ENCODE results near the gene ADAMTS2. TPM values are rescaled to one million over a fixed set of nuclear protein-coding genes. Genes with fewer than 3 reads are reported as not detected.

ADAMTS2 gene
- total RNA-seq, 1 experiment from 2014 or later: 3.9 TPM

DNA sequence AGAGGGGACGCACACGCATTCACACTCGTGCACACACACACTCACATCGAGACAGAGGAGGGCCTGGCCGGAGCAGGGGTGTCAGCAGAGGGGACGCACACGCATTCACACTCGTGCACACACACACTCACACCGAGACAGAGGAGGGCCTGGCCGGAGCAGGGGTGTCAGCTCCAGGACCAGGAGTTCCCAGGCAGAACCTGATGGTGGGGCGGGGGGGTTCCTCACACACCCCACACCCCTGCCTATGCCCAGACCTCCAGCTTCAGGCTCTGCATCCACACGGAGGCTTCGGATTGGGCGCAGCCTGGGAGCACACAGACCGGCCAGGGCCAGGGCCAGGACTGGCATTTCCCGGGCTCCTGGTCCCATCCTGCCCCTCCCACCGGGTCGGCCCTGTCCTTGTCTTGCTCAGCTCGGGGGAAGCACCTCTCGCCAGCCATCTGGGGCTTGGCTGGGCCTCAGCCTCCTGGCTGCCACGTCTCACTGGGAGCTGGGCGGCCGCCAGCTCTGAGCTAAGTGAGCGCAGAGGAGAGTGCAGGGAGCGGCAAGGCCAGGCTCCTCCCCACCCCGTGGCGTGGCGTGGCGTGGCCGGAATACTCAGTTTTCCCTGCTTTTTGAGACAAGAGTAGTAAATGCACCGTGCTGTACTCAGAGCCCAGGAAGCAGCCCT, 31.3 kb downstream of the ADAMTS2 start:
- Histone ChIP-seq H3K27ac (ENCODE audit: low read depth, low read length) (no peak overlapping the region), H3K4me2 (ENCODE audit: low read length) (no peak overlapping the region), H3K9me3 (ENCODE audit: control insufficient read depth in 1 of 2, insufficient read depth in 1 of 2, low read depth in 1 of 2, low read length in 2 of 2) (no peaks in the 10 kb centered on the region), H3K9me2 (ENCODE audit: insufficient read depth) (no peaks in the 10 kb centered on the region), H3K79me2 (ENCODE audit: insufficient read depth, low read length) (no peaks in the 10 kb centered on the region), H3K9ac (ENCODE audit: low read length) (no peak overlapping the region), H4K20me1 (ENCODE audit: insufficient read depth) (no peaks in the 10 kb centered on the region), H3K36me3 (ENCODE audit: control insufficient read depth in 1 of 2, insufficient read depth in 2 of 2, low read length in 2 of 2) (no peaks in the 10 kb centered on the region), H3K4me3 (replicated peaks in 1 of 2; ENCODE audit: low read depth in 1 of 2, low read length in 2 of 2) (no peak overlapping the region), H3K27me3 (ENCODE audit: insufficient read depth, low read length) (no peaks in the 10 kb centered on the region), H3K4me1 (ENCODE audit: control insufficient read depth in 1 of 2, insufficient read depth in 2 of 2, low read length in 2 of 2) (no peaks in the 10 kb centered on the region), H2AFZ (ENCODE audit: low read depth, low read length, poor library complexity, severe bottlenecking) (no peak overlapping the region)
- CTCF ChIA-PET: no interaction called here
- ATAC-seq: no peak
- no TSS peak for BruUV-seq (replicated peaks)
- POLR2A ChIA-PET: no interaction called here
- intact Hi-C loops (cut with micrococcal nuclease): no loop called here
- RAD21 ChIA-PET (ENCODE audit: low non-redundant PET in 1 of 2, low total read pairs in 2 of 2, uncharacterized antibody in 2 of 2, unreplicated experiment in 2 of 2): no interaction called here
- DNase-seq (ENCODE audit: low read depth, low spot score): no peak
- TF ChIP-seq, protein P1, sequence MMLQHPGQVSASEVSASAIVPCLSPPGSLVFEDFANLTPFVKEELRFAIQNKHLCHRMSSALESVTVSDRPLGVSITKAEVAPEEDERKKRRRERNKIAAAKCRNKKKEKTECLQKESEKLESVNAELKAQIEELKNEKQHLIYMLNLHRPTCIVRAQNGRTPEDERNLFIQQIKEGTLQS (IDR thresholded peaks at IDR 0.05): no peak

DNA sequence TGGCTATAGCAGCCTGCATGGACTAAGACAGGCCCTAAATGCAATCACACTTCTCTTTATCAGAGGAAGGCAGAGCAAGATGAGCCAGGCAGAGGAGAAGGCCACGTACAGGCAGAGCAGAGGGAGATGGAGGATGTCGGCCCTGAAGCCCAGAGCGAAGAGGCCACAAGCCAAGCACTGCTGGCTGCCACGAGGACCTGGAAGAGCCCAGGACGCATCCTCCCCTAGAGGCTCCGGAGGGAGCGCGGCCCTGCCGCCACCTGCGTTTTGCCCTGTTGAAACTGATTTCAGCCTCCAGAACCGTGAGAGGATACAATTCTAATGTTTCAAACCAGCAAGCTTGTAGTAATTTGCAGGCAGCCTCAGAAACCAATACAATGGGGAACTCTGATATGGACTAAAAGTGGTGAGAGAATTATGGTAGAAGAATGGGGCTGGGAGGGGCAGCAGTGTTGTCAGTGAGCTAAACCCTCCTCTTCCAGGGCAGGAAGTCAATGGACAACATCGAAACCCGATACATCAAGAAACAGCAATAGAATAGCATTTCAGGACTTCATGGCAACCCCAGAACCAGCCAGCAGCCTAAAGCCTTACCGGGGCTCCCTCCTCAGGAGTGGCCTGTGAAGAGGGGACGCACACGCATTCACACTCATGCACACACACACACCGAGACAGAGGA, 32.6 kb downstream of the ADAMTS2 start:
- Histone ChIP-seq H3K27me3 (ENCODE audit: insufficient read depth, low read length) (no peaks in the 10 kb centered on the region), H4K20me1 (ENCODE audit: insufficient read depth) (no peaks in the 10 kb centered on the region), H3K36me3 (ENCODE audit: control insufficient read depth in 1 of 2, insufficient read depth in 2 of 2, low read length in 2 of 2) (no peaks in the 10 kb centered on the region), H3K4me1 (ENCODE audit: control insufficient read depth in 1 of 2, insufficient read depth in 2 of 2, low read length in 2 of 2) (no peaks in the 10 kb centered on the region), H3K9me2 (ENCODE audit: insufficient read depth) (no peaks in the 10 kb centered on the region), H2AFZ (ENCODE audit: low read depth, low read length, poor library complexity, severe bottlenecking) (no peak overlapping the region), H3K4me3 (replicated peaks in 1 of 2; ENCODE audit: low read depth in 1 of 2, low read length in 2 of 2) (no peak overlapping the region), H3K9me3 (ENCODE audit: control insufficient read depth in 1 of 2, insufficient read depth in 1 of 2, low read depth in 1 of 2, low read length in 2 of 2) (no peaks in the 10 kb centered on the region), H3K4me2 (ENCODE audit: low read length) (no peak overlapping the region), H3K27ac (ENCODE audit: low read depth, low read length) (no peak overlapping the region), H3K9ac (ENCODE audit: low read length) (no peak overlapping the region), H3K79me2 (ENCODE audit: insufficient read depth, low read length) (no peaks in the 10 kb centered on the region)
- TF ChIP-seq, protein P2, sequence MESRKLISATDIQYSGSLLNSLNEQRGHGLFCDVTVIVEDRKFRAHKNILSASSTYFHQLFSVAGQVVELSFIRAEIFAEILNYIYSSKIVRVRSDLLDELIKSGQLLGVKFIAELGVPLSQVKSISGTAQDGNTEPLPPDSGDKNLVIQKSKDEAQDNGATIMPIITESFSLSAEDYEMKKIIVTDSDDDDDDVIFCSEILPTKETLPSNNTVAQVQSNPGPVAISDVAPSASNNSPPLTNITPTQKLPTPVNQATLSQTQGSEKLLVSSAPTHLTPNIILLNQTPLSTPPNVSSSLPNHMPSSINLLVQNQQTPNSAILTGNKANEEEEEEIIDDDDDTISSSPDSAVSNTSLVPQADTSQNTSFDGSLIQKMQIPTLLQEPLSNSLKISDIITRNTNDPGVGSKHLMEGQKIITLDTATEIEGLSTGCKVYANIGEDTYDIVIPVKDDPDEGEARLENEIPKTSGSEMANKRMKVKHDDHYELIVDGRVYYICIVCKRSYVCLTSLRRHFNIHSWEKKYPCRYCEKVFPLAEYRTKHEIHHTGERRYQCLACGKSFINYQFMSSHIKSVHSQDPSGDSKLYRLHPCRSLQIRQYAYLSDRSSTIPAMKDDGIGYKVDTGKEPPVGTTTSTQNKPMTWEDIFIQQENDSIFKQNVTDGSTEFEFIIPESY (IDR thresholded peaks at IDR 0.05; ENCODE audit: extremely low read depth, insufficient replicate concordance, low read length): no peak
- TF ChIP-seq RAD21 (IDR thresholded peaks at IDR 0.05; ENCODE audit: low read depth): no peak
- intact Hi-C loops (cut with micrococcal nuclease): no loop called here
- RAD21 ChIA-PET (ENCODE audit: low non-redundant PET in 1 of 2, low total read pairs in 2 of 2, uncharacterized antibody in 2 of 2, unreplicated experiment in 2 of 2): no interaction called here
- ATAC-seq: no peak
- CTCF ChIA-PET: no interaction called here
- no TSS peak for BruUV-seq (replicated peaks)
- POLR2A ChIA-PET: no interaction called here
- no peak for DNase-seq (ENCODE audit: low read depth, low spot score)

Measured in HCT116 (cell line).